HG02981 (cell line): ENCODE results near the gene MAD1L1.

Source experiments
- ATAC-seq: cut with Tn5 transposase; IDR thresholded peaks from one replicate; pipeline ENCODE4 v1.9.1; 2021; ENCODE audit warnings: mild to moderate bottlenecking, moderate library complexity; ENCODE audit not compliant: unreplicated experiment

The MAD1L1 gene

GRCh38 chr7:2219136-2219535, 13.6 kb downstream of the MAD1L1 start:
- ATAC-seq, result no peak

DNA sequence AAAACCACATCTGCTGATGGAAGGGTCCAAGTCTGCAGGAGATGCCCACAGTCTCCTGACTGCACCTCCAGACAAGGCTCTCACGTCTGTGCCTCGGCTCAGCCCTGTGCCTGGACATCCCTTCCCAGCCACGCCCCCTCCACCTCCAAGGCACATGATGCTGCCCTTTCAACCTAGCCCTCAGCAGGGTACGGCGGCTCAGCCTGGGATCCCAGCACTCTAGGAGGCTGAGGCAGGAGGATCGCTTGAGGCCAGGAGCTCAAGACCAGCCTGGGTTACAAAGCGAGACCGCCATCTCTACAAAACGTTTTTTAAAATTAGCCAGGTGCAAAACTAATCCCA, 14.3 kb downstream of the MAD1L1 start:
- ATAC-seq, result no peak

- no peak for ATAC-seq
Measured at GRCh38 chr7:2217716-2218443, 14.9 kb downstream of the MAD1L1 start.

DNA sequence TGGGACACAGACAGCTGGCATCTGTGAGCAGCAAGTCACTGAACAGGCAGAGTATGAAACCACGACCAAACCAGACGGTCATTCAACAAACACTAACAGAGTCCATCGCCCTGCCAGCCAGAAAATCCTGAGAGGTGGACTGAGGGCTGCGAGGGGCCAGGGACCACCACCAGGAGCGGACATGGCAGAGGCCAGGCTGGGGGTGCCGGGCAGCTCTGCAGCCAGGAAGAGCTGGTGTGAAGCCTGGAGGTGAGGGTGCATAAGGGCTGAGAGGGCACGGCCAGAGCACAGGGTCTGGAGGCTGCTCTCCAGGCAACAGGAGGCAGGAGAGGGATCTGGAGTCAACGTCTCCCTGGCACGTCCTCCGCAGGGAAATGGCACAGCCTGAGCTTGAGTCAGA, 15.5 kb downstream of the MAD1L1 start:
- ATAC-seq, result no peak

- ATAC-seq, result no peak
Measured at GRCh38 chr7:2215851-2216250, 16.9 kb downstream of the MAD1L1 start.

DNA sequence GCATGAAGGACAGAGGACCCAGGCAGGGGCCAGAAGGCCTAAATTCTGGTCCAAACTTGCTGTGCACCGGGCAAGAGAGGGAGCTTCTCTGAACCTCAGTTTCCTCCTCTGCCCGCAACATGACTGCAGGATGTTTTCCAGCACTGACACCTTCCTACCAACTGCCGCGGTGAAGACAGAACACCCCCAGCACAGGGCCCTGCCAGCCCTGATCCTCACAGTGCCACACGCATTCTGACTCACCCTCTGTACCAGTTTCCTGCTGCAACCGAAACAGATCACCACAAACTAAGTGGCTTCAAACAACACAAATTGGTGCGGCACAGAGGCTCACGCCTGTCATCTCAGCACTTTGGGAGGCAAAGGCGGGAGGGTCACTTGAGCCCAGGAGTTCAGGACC, 18.1 kb downstream of the MAD1L1 start:
- no peak for ATAC-seq

- no peak for ATAC-seq
Measured at GRCh38 chr7:2213551-2214215, 19.1 kb downstream of the MAD1L1 start.

- ATAC-seq, result no peak
Measured at GRCh38 chr7:2212906-2213305, 19.8 kb downstream of the MAD1L1 start.

- ATAC-seq, result no peak
Measured at GRCh38 chr7:2211926-2212325, 20.8 kb downstream of the MAD1L1 start.

DNA sequence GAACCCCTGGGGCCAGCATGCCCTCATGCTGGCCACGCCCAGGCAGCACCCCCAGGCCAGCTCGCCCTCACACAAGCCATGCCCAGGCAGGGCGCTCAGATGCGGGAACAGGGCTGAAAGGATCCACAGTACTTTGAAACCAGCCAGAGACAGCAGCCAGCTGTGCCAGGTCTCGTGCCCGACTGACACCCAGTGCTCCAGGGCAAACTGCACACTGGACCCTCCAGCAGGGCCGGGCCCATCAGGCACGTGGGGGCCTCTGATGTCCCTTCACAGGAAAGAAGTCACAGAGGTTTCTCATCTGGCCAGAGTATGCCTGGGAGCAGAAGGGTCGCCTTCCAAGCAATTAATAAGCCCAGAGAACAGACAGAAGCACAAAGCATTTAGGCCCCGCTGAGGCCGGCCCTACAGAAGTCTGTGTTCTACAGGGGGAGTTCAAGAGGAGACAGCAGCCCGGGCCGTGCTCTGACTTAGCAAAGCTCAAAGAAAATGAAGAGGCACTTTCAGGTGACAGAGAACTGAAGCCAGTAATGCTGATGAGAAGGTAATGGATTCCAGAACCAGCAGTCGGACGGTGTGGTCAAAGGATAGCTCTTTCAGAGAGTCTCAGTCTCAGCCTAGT, 21.4 kb downstream of the MAD1L1 start:
- no peak for ATAC-seq

DNA sequence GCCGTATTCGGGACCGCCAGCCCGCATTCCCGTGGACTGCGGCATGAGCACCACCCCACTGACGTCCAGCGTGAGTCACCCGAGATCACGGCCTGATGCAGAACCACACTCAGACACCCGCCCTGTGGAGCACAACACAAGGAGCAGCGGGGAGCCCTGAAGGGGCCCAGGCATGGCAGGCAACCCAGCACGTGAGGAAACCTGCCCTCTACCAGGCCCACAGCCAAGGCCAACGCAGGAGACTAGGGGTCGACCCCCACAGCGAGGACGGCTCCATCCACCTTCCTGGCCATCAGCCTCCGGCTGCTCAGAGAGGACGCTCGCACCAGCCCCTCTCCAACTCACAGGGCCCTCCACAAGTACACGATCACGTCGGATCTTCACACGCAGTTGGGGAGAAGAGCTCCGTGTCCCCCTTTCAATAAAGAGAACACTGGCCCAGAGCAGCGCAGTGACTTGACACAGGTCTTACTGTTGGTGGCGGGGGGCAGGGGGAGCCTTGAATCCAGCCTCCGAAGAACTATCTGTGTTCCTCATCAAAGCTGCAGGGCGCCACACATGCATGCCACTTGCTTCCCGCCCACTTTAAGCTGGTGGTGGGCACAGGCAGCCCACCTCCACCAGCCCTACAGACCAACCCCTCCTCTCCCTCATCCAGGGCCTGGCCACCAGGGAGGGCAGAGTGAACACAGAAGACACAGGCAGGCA, 22.0 kb downstream of the MAD1L1 start:
- no peak for ATAC-seq

GRCh38 chr7:2209961-2210323, 22.8 kb downstream of the MAD1L1 start:
- no peak for ATAC-seq

DNA sequence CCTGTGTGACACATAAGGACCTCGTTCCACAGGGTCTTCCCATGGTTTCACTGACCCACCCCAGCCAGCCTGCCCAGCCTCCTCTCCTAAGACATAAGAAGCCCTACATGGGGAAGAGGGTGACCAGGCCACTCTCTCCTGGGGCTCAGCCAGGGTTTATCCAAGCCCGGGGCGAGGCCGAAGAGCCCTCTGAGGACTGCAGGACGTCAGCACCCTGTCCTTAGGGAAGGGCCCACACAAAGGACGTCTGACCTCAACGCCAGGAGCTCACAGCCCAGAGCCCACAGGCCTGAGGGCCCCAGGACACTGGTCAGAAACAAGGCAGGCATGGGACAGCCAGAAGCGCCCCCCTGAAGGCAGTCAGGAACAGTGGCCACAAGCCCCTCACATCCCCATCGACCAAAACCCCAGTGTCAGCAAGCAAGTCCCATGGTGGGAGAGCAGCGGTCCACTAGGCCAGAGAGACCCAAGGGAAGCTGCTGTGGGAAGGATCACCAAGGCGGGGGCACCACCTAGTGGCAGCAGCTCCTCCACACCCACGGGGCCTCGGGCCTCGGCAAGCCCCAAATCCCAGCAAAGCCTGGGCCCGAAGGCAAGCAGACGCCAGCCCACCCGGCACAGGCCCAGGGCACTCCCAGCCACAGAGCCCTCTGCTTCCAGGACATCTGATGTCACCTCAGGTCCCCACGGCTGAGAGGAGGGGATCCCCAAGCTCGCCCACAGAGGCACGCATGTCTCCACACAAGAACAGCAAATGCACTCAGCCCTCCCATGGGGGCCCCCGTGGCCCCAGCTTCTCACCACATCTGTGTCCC, 23.4 kb downstream of the MAD1L1 start:
- ATAC-seq, result peak; percentile 54

DNA sequence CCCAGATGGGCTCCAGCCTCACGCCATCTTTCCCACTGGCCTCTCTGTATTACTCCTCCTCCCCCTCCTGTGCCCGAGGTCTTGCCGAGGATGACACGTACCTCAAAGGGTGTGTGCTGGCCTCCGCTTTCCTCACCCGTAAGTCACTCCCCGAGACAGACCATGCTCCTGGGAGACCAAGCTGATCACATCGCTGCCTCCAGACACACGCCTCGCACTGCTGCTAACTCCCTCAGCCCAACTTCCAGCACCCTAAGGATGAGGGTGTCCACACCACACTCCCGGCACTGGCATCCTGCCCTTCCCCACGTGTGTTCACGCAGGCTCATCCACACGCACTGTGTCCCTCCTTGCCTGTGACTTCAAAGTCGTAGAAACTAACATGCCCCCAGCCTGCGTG, 24.0 kb downstream of the MAD1L1 start:
- ATAC-seq, result no peak

GRCh38 chr7:2205036-2205780, 27.5 kb downstream of the MAD1L1 start:
- no peak for ATAC-seq

GRCh38 chr7:2204446-2204845, 28.3 kb downstream of the MAD1L1 start:
- ATAC-seq, result no peak

DNA sequence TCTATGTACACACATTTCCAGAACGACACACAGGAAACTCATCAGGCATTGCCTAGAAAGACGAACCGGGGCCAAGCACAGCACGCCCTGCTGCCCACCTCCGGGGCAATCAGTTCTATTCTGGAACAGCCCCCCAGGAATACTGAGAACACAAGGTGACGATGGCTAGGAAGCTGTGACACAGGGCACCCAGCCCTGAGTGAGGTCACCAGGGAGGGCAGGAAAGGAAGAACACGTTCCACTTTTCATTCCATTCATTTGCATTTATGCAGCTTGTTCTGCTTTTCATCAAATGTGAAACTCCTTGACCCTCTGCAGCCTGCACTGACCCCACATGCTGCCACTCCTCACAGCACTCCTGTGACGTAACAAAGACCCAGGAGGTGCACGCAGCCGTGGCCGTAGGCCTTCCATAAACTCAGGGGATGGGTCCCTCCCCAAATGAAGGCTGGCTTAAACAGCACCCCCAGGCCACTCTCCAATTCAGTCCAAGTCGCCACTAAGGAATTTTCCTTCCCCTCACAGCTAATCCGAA, 28.9 kb downstream of the MAD1L1 start:
- ATAC-seq, result no peak

DNA sequence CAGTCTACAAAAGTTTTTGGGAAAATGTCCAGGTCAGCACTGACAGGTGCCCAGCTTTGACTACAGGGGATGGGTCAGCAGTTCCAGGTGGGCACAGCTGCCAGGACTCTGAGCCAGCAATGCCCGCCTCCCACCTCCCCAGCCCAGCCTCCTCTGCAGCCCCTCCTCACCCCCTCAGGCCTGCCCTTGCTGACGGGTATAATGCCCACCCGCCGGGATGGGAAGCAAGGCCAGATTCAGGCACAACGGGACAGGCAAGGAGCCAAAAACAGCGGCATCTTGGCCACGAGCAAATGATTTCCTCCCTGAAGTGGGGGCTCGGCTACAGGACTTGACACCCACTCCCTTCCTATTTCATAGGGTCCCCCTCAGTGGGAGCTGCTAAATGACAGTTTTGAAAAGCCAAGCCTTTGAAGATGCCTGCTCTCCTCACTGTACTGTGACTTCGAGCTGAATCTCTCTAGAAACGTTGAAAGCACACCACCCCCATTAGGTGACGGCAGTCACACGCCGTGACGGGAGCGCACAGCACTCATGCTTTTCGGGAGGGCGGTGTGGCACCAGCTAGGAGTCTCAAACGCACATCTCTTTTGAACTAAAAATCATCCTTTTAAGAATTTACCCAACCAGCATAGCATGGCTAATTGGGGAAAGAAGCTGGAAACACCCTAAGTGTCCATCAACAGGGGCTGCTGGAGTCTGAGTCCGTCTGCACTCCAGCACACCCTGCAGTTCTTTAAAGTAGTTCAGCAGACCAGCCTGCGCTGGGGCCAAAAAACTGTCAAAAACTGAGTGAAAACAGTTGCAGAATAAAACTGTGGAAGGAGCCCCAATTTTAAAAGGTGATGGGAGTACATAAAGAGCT, 29.6 kb downstream of the MAD1L1 start:
- no peak for ATAC-seq

- no peak for ATAC-seq
Measured at GRCh38 chr7:2202361-2202761, 30.4 kb downstream of the MAD1L1 start.
